ENCODE measurements around the gene ZDHHC7.

Gene ZDHHC7

GRCh38 chr16:84947996-84948850 is 63.1 kb downstream of the ZDHHC7 start:
- POLR2A ChIA-PET: no interaction called here

GRCh38 chr16:84947022-84947421 is 64.3 kb downstream of the ZDHHC7 start:
- DNase-seq (ENCODE audit: low read depth, low spot score): no peak
- no peak overlapping the region for H3K4me3 ChIP-seq (ENCODE audit: low read depth, low read length)
- ChIA-PET POLR2A (no interaction called here), CTCF (interaction anchor here (2.4 to 4.0 kb wide), 2 partner anchors 23 to 193 kb away, joined by 10 to 28 read pairs; no protein-coding TSS in a partner anchor)
- TF ChIP-seq CTCF (IDR thresholded peaks at IDR 0.05; ENCODE audit: insufficient read depth, low read length, missing control alignments): no peak

More at GRCh38 chr16:84947996-84948850, 63.1 kb downstream of the ZDHHC7 start:
- H3K4me3 ChIP-seq (ENCODE audit: low read depth, low read length): no peak overlapping the region
- CTCF ChIA-PET: interaction anchor here (0.7 to 4.0 kb wide), 3 partner anchors 186 to 194 kb away, joined by 3 to 28 read pairs (median 3); no protein-coding TSS in a partner anchor
- no peak for DNase-seq (ENCODE audit: low read depth, low spot score)
- no peak for TF ChIP-seq CTCF (IDR thresholded peaks at IDR 0.05; ENCODE audit: insufficient read depth, low read length, missing control alignments)

GRCh38 chr16:84943620-84944019 is 67.7 kb downstream of the ZDHHC7 start:
- CTCF ChIA-PET: interaction anchor here (7.9 kb wide), 1 partner anchor 9 kb away, joined by 53 read pairs; no protein-coding TSS in a partner anchor
- DNase-seq (ENCODE audit: low read depth, low spot score): no peak

GRCh38 chr16:84942786-84943185 is 68.5 kb downstream of the ZDHHC7 start:
- TF ChIP-seq CTCF (IDR thresholded peaks at IDR 0.05; ENCODE audit: insufficient read depth, low read length, missing control alignments): no peak
- no peak for DNase-seq (ENCODE audit: low read depth, low spot score)
- ChIA-PET CTCF (interaction anchor here (0.9 to 7.9 kb wide), 4 partner anchors 10 to 188 kb away, joined by 3 to 53 read pairs (median 4); no protein-coding TSS in a partner anchor), POLR2A (no interaction called here)
- H3K4me3 ChIP-seq (ENCODE audit: low read depth, low read length): no peak overlapping the region

More at GRCh38 chr16:84943620-84944019, 67.7 kb downstream of the ZDHHC7 start:
- POLR2A ChIA-PET: no interaction called here
- no peak for TF ChIP-seq CTCF (IDR thresholded peaks at IDR 0.05; ENCODE audit: insufficient read depth, low read length, missing control alignments)
- H3K4me3 ChIP-seq (ENCODE audit: low read depth, low read length): no peak overlapping the region

GRCh38 chr16:84941921-84942320 is 69.4 kb downstream of the ZDHHC7 start:
- TF ChIP-seq CTCF (IDR thresholded peaks at IDR 0.05; ENCODE audit: insufficient read depth, low read length, missing control alignments): no peak
- H3K4me3 ChIP-seq (ENCODE audit: low read depth, low read length): no peak overlapping the region
- ChIA-PET POLR2A (no interaction called here), CTCF (interaction anchor here (1.5 to 7.9 kb wide), 3 partner anchors 11 to 29 kb away, joined by 3 to 53 read pairs (median 3); no protein-coding TSS in a partner anchor)
- DNase-seq (ENCODE audit: low read depth, low spot score): no peak
